GM21723 (cell line): ENCODE data around the gene ARHGEF17.

ENCODE experiments used
- ATAC-seq: cut with Tn5 transposase; IDR thresholded peaks from one replicate; pipeline ENCODE4 v1.9.1; 2021; ENCODE audit warnings: mild to moderate bottlenecking, moderate library complexity; ENCODE audit not compliant: unreplicated experiment

Gene ARHGEF17

GRCh38 chr11:73313652-73314051 lies 5.6 kb downstream of the ARHGEF17 start:
- no peak for ATAC-seq

DNA sequence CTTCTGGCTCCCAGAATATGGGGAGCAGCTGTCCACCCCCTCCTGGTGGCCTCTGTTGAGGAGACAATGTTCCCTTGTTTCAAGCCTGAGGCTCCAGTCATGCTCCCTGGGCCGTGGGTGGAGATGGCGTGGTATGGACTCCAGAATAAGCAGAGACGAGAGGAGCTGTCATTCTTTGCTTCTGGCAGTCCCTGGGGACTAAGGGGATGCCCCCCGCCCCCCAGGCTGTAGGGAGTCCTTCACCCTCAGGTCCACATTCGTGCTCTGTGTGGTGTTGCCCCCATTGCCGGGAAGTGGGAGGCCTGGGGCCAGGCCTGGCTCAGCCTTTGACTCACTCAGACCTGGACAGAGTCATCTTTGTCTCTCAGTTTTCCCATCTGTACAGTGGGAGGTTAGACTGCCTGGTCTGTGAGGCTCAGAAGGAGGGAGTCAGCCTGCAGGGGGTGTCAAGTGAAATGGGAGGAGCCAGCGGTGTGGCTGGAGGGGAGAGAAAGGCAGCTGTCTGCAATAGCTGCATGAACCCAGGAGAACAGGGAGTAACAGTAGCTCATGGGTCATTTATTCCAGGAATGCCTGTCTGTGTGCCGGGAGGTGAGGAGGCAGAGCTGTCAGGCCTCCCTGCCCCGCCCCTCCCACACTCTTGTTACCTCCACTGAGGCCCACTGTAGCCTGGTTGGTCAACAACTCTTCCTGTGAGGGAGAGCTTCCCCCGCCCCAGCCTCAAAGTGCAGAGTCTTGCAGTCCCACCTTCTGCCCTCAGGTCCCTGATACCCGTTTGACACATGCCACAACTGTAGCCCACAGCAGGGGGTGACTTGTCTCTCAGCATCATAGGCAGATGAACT lies 6.3 kb downstream of the ARHGEF17 start:
- no peak for ATAC-seq

GRCh38 chr11:73315293-73316020 lies 7.4 kb downstream of the ARHGEF17 start:
- no peak for ATAC-seq

- ATAC-seq = no peak
Measured at GRCh38 chr11:73316422-73316821, 8.3 kb downstream of the ARHGEF17 start.

GRCh38 chr11:73317373-73317772 lies 9.3 kb downstream of the ARHGEF17 start:
- no peak for ATAC-seq

DNA sequence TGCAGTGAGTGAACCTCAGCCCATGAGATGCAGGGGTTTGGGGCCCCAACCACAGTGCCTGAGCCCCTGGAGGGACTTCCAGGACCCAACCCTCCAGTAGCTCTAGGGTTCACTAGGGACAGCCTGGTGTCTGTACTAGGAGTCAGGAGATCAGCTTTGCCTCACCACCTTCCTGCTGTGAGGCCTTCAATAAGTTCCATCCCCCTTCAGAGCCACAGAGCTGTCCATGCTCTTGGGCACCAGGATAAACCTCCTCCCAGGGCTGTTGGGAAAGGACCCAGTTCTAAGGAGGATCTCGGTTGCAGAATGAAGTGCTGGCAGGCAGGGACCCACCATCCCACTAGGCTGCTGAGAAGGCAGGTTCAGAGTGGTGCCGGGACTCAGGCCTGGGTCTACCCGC lies 9.7 kb downstream of the ARHGEF17 start:
- ATAC-seq = no peak

GRCh38 chr11:73318501-73319011 lies 10.5 kb downstream of the ARHGEF17 start:
- ATAC-seq = no peak

DNA sequence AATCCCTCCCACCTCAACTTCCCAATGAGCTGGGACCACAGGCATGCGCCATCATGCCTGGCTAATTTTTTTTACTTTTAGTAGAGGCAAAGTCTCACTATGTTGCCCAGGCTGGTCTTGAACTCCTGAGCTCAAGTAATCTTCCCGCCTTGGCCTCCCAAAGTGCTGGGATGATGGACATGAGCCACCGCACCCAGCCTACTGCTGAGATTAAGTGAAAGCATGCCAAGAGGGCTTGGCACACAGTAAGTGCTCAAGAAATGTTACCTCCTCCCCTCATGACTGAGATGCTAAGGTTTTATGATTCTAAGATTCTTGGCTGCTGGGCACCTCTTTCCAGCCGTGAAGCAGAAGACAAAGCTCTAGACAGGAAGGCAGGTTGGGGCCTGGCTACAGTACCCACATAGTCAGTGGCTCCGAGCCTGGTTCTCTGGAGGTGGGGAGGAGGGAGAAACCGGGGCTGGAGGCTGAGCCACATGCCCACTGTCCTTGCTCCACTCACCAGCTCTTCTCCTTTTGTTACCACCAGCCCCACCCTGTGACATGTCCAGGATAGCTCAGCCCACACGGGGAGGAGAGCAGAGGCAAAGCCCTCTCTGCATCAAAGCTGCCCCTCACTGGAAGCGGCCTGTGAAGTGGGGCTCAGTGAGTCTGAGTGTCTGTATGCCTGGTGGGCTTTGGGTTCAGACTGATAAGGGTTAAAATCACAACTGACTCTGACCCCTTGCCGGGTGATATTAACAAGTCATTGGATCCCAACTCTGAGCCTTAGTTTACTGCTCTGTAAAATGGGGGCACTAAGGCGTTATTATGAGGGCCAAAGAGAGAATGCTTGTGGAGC lies 12.9 kb downstream of the ARHGEF17 start:
- ATAC-seq = no peak

DNA sequence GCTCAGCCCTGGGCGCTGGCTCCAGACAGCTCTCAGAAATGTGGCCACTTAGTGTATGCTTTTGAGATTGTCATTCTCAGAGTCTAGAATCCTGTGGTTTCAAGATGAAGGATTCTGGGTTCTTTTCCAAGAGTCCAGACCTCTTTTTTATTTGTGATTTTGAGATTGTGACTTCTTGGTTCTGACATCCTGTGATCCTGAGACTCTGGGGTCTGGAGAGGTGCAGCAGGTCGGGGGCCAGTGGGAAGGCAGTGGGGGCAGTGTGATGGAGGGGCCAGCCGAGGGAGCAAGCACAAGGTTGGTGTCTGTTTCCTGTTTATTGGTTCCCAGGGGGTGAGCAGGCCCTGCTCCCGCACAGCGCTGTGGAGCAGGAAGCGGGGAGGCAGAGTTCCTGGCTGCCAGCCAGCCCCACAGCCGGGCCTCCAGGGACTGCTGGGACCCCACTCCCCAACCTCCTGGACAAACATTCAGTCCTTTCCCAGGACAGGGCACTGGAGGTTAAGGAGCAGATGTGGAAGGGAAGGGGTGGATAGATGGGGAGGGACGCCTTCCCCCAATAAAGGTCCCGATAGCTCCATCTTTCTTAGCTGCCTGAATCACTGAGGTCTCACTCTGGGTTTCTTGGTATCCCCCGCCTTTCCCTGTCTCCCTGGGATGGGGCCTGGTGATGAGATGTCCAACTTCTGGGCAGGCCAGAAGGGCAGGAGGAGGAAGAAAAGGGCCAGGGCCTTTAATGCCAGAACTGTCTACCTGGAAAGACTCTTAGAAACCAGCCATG lies 13.7 kb downstream of the ARHGEF17 start:
- no peak for ATAC-seq

GRCh38 chr11:73322382-73323306 lies 14.6 kb downstream of the ARHGEF17 start:
- no peak for ATAC-seq

DNA sequence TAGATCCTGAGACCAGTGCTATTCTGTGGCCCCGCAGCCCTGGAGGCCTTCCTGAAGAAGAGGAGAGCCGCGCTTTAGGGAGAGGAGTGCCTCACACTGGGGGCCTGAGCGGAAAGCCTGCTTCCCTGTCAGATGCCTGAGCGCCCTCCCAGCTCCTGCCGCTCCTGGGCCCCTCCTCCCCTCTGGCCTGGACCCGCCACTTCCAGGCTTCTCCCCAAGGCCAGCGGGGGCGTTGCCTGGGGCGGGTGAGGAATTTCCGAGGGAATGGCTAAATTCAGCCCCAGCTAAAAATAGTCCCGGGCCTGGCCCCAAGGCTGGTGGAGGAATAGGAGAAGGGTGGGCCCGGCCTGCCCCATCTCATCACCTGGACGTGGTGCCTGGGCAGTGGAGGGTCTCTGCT lies 15.4 kb downstream of the ARHGEF17 start:
- no peak for ATAC-seq

DNA sequence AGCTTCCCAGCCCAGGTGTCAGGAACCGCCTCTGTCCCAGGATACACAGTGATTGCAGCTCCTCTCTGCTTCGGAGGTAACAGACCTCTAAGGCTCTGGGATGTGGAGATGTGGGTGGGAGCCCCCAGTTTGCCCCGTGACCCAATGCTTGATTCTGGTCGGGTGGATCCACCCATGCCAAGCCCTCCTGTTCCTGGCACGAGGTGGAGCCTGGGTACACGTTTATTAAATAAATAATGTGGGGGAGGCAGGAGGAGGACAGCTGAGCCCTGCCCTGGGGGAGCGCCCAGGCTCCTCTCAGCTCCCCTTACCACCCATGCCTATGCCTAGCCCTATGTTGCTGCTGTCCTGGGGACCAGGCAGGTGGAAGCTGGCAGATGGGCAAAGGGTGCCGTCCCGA lies 16.0 kb downstream of the ARHGEF17 start:
- no peak for ATAC-seq

DNA sequence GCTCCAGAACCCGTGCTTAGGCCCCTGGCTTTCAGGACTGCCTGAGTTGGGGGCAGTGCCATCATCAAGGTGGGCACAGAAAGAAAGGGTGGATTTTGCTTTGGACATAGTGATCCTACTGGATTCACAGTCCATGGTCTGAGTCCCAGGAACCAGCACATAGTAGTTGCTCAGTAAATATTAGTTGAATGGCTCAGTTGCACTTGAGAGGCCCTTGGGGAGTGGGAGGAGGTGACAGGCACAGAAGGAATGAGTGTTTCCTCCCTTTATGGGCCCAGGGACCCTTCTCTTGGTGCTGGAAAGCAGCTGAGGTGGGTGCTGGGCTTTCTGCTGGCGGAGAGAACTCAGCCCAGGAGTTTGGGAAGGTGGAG lies 16.6 kb downstream of the ARHGEF17 start:
- ATAC-seq = no peak

DNA sequence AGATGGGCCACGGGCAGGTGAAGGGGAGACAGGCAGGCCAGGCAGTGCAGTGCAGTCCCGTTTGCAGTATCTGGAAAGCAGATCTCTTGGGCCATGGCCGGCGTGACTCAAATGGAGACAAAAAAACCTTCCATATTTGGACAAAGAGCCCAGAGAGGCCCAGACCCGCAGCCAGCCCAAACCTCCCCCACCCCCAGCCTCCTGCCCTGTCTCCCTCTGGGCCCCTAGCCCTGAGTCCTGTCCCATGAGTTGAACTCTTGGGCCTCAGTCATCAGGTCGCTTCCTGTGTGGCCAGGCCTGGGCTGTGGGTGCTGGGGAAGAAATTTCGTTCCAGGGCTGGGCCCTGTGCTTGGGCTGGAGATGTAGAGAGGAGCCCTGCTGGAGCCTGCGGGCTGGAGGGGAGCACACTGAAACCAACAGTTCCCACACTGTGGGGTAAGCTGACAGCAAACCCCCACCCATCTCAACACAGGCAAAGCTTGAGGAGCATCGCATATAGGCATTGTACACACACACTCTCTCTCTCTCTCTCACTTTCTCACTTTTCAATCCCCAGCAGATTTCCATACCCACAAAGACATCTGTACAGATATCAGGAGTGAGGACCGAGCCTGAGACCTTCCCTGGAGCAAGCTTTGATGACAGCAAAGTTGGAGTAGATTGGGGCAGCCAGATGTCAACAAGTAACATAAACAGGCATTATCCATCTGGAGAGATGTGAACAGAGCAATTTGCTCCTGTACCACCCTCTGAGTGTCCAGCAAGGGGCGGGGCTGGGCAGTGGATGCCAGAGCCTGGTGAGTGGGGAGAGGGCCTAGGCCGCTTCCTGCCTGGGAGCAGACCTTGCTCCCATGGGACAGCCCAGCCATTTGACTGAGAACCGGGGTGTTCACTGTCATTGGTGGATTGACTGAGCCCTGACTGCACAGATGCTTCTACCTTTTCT lies 17.2 kb downstream of the ARHGEF17 start:
- ATAC-seq = peak; percentile 75

DNA sequence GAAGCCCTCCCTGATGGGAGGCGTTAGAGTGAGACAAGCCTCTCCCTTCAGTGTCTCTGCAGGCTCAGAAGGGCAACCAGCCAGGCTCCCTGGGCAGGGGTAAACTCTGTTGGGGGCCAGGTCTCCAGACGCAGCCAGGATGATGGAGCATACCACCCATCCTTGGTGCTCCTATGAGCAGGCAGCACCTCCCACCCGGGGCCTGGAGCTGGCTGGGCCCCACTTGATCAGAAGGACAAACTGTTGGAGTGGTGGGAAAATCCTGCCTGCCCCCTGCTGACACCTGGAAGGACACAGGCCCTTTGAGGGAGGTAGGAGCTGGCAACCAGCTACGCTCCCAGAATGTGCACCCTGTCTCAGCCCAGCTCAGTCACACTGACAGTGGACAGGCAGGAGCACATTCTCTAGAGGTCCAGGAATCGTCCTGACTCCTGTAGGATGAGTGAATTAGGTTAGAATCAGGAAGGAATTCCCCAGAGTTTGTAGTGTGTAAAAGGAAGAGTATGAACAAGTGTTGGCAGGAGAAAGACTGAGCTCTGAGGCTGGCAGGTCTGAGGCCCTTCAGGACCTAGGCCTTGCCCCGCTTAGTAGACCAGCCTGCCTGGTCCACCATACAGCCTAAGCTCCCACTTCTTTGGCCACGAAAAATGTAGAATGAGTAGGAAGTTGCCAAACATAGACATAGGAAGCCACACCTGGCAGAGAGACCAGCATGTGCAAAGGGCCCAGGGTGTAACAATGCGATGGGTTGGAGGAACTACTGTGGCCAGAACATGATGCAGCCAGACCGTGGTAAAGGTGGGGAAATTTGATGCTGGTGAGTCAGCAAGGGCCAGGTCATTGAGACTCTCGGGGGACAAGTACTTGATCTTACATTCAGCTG lies 19.1 kb downstream of the ARHGEF17 start:
- ATAC-seq = no peak

- no peak for ATAC-seq
Measured at GRCh38 chr11:73327812-73328364, 19.8 kb downstream of the ARHGEF17 start.

GRCh38 chr11:73330569-73331093 lies 22.6 kb downstream of the ARHGEF17 start:
- no peak for ATAC-seq
